ENCODE measurements around the gene MRPL54.

DNA sequence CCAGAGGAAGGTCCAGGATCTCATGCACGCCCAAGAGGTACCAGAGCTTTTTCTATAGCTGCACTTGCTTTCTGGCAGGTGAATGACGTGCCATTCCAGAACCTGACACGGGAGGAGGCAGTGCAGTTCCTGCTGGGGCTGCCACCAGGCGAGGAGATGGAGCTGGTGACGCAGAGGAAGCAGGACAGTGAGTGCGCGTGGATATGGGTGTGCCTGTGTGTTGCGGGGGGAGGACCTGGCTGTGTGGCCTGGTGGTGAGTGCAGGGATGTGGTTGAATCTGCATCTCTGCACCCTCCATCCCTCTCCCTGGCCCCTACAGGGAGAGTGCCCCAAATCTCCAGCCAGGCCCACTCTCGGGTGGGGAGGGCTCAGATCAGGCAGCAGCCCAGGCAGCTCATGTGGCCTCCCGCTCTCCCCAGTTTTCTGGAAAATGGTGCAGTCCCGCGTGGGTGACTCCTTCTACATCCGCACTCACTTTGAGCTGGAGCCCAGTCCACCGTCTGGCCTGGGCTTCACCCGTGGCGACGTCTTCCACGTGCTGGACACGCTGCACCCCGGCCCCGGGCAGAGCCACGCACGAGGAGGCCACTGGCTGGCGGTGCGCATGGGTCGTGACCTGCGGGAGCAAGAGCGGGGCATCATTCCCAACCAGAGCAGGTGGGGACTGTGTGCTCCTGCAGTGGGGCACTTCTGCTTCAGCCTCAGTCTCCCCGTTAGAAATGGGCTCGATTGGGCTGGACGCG is 23.8 kb upstream of the MRPL54 start:
- TF ChIP-seq POLR2A (IDR thresholded peaks at IDR 0.05), result no peak
- TF ChIP-seq, protein P1, sequence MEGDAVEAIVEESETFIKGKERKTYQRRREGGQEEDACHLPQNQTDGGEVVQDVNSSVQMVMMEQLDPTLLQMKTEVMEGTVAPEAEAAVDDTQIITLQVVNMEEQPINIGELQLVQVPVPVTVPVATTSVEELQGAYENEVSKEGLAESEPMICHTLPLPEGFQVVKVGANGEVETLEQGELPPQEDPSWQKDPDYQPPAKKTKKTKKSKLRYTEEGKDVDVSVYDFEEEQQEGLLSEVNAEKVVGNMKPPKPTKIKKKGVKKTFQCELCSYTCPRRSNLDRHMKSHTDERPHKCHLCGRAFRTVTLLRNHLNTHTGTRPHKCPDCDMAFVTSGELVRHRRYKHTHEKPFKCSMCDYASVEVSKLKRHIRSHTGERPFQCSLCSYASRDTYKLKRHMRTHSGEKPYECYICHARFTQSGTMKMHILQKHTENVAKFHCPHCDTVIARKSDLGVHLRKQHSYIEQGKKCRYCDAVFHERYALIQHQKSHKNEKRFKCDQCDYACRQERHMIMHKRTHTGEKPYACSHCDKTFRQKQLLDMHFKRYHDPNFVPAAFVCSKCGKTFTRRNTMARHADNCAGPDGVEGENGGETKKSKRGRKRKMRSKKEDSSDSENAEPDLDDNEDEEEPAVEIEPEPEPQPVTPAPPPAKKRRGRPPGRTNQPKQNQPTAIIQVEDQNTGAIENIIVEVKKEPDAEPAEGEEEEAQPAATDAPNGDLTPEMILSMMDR (IDR thresholded peaks at IDR 0.05 in 4 of 5, conservative IDR thresholded peaks at IDR 0.05 in 1 of 5), result no peak
